ENCODE results near the gene TNPO1. TPM values are rescaled to one million over a fixed set of nuclear protein-coding genes. Genes with fewer than 3 reads are reported as not detected.
"Not testable (repeated sequence)": the region's sequence is repeated elsewhere in the genome, so short reads cannot be mapped to it uniquely, and the experiment has no call there.

Gene TNPO1
- total and polyA plus RNA-seq, 10 of the 15 experiments (the other 5 are each of a cell fraction or from before 2014, with no cell fraction given): 18.1 to 123 (median 79.2) TPM

GRCh38 chr5:72796001-72796400, 20.5 kb upstream of the TNPO1 start:
- H3K4me3 ChIP-seq: no peak overlapping the region
- H2AFZ ChIP-seq (ENCODE audit: control insufficient read depth, low read depth, low read length): no peak overlapping the region
- no peaks in the 10 kb centered on the region for H3K36me3 ChIP-seq (ENCODE audit: control insufficient read depth in 2 of 2, insufficient read depth in 2 of 2, low read length in 1 of 2)
- 21% methylated on average over 3 of the region's 3 CpGs for WGBS (ENCODE audit: insufficient coverage, insufficient replicate concordance, low lambda C conversion rate, missing lambda C conversion rate)
- H3K27ac ChIP-seq (ENCODE audit: control insufficient read depth, insufficient read depth): no peak overlapping the region
- in situ Hi-C loops (cut with MboI): no loop called here
- no peak for DNase-seq (ENCODE audit: low read depth, low spot score)
- no peaks in the 10 kb centered on the region for H4K20me1 ChIP-seq (ENCODE audit: control insufficient read depth, insufficient read depth)
- BruUV-seq (replicated peaks): no TSS peak
- ATAC-seq: no peak
- RAD21 ChIA-PET (ENCODE audit: unreplicated experiment): no interaction called here
- SMC1A ChIA-PET (ENCODE audit: uncharacterized antibody, unreplicated experiment): no interaction called here
- no peak overlapping the region for H3K9ac ChIP-seq (ENCODE audit: control insufficient read depth, insufficient read depth, low read length)
- intact Hi-C loops (cut with micrococcal nuclease; ENCODE audit: unreplicated experiment): no loop called here
- H3K9me3 ChIP-seq (replicated peaks; ENCODE audit: control insufficient read depth, insufficient read depth, low read length): no peaks in the 10 kb centered on the region
- no peak for TF ChIP-seq JUNB (IDR thresholded peaks at IDR 0.05)
- no peak for TF ChIP-seq ZNF217 (IDR thresholded peaks at IDR 0.05)
- TF ChIP-seq SUZ12 (IDR thresholded peaks at IDR 0.05; ENCODE audit: unreplicated experiment): no peak
- CTCF ChIA-PET: no interaction called here
- FAIRE-seq: no peak
- POLR2A ChIA-PET: no interaction called here
- peaks cover 0 to 4% of the 10 kb centered on the region in 2 experiments; a peak in 2 of 4 replicates for H3K27me3 ChIP-seq (replicated peaks in 1 of 2; ENCODE audit: control insufficient read depth in 2 of 2, insufficient read depth in 2 of 2, low read length in 1 of 2)
- no peak overlapping the region for H3K4me2 ChIP-seq (ENCODE audit: control insufficient read depth, insufficient read depth)
- no peaks in the 10 kb centered on the region for H3K4me1 ChIP-seq (ENCODE audit: control insufficient read depth, insufficient read depth, low read length)
- H3K79me2 ChIP-seq (ENCODE audit: control insufficient read depth, insufficient read depth, low read length): no peaks in the 10 kb centered on the region

- no peak overlapping the region for H3K27ac ChIP-seq (ENCODE audit: control insufficient read depth, insufficient read depth)
- H3K4me2 ChIP-seq (ENCODE audit: control insufficient read depth, insufficient read depth): no peak overlapping the region
- no TSS peak for BruUV-seq (replicated peaks)
- ChIA-PET RAD21 (ENCODE audit: unreplicated experiment) (no interaction called here), POLR2A (no interaction called here), SMC1A (ENCODE audit: uncharacterized antibody, unreplicated experiment) (no interaction called here), CTCF (no interaction called here)
- no peaks in the 10 kb centered on the region for H3K79me2 ChIP-seq (ENCODE audit: control insufficient read depth, insufficient read depth, low read length)
- peaks cover 0 to 4% of the 10 kb centered on the region in 2 experiments for H3K27me3 ChIP-seq (replicated peaks in 1 of 2; ENCODE audit: control insufficient read depth in 2 of 2, insufficient read depth in 2 of 2, low read length in 1 of 2)
- in situ Hi-C loops (cut with MboI): no loop called here
- FAIRE-seq (no peak), ATAC-seq (no peak), DNase-seq (ENCODE audit: low read depth, low spot score) (no peak)
- H3K36me3 ChIP-seq (ENCODE audit: control insufficient read depth in 2 of 2, insufficient read depth in 2 of 2, low read length in 1 of 2): no peaks in the 10 kb centered on the region
- H3K4me1 ChIP-seq (ENCODE audit: control insufficient read depth, insufficient read depth, low read length): no peaks in the 10 kb centered on the region
- H2AFZ ChIP-seq (ENCODE audit: control insufficient read depth, low read depth, low read length): no peak overlapping the region
- no peaks in the 10 kb centered on the region for H4K20me1 ChIP-seq (ENCODE audit: control insufficient read depth, insufficient read depth)
- 16% methylated on average over 1 of the region's 1 CpG for WGBS (ENCODE audit: insufficient coverage, insufficient replicate concordance, low lambda C conversion rate, missing lambda C conversion rate)
- H3K9ac ChIP-seq (ENCODE audit: control insufficient read depth, insufficient read depth, low read length): no peak overlapping the region
- TF ChIP-seq ZBTB11 (CRISPR knock-in tag; IDR thresholded peaks at IDR 0.05) (no peak), ZBED1 (IDR thresholded peaks at IDR 0.05; ENCODE audit: borderline replicate concordance) (no peak), CHD1 (IDR thresholded peaks at IDR 0.05; ENCODE audit: low read depth, low read length) (no peak), HDAC6 (IDR thresholded peaks at IDR 0.05; ENCODE audit: unreplicated experiment) (no peak), MYC (IDR thresholded peaks at IDR 0.05; ENCODE audit: insufficient read depth, insufficient read length, insufficient replicate concordance, low read length, severe bottlenecking) (no peak), TCF3 (IDR thresholded peaks at IDR 0.05; ENCODE audit: borderline replicate concordance, insufficient read depth, low read depth, low read length) (no peak)
- H3K9me3 ChIP-seq (replicated peaks; ENCODE audit: control insufficient read depth, insufficient read depth, low read length): no peaks in the 10 kb centered on the region
- no peak overlapping the region for H3K4me3 ChIP-seq
- intact Hi-C loops (cut with micrococcal nuclease; ENCODE audit: unreplicated experiment): no loop called here
These were observed 16.7 kb upstream of the TNPO1 start for GRCh38 chr5:72799721-72800120.

GRCh38 chr5:72808637-72809036, 7.8 kb upstream of the TNPO1 start:
- H2AFZ ChIP-seq (ENCODE audit: control insufficient read depth, low read depth, low read length); intact Hi-C loops (cut with micrococcal nuclease; ENCODE audit: unreplicated experiment); H3K9me3 ChIP-seq (replicated peaks; ENCODE audit: control insufficient read depth, insufficient read depth, low read length); H3K36me3 ChIP-seq (ENCODE audit: control insufficient read depth in 2 of 2, insufficient read depth in 2 of 2, low read length in 1 of 2); SMC1A ChIA-PET (ENCODE audit: uncharacterized antibody, unreplicated experiment); H3K4me3 ChIP-seq; H3K4me2 ChIP-seq (ENCODE audit: control insufficient read depth, insufficient read depth); H4K20me1 ChIP-seq (ENCODE audit: control insufficient read depth, insufficient read depth); H3K79me2 ChIP-seq (ENCODE audit: control insufficient read depth, insufficient read depth, low read length); CTCF ChIA-PET; H3K27me3 ChIP-seq (replicated peaks in 1 of 2; ENCODE audit: control insufficient read depth in 2 of 2, insufficient read depth in 2 of 2, low read length in 1 of 2); RAD21 ChIA-PET (ENCODE audit: unreplicated experiment); H3K27ac ChIP-seq (ENCODE audit: control insufficient read depth, insufficient read depth); ATAC-seq; in situ Hi-C loops (cut with MboI); BruUV-seq (replicated peaks); H3K9ac ChIP-seq (ENCODE audit: control insufficient read depth, insufficient read depth, low read length); POLR2A ChIA-PET; FAIRE-seq; H3K4me1 ChIP-seq (ENCODE audit: control insufficient read depth, insufficient read depth, low read length); DNase-seq (ENCODE audit: low read depth, low spot score): not testable (repeated sequence)
- 61% methylated on average over 4 of the region's 4 CpGs for WGBS (ENCODE audit: insufficient coverage, insufficient replicate concordance, low lambda C conversion rate, missing lambda C conversion rate)

Data from GM12878 (cell line).